Midbrain (tissue), 1 donor: ENCODE results near the gene SEMA3C.

Source experiments
- DNase-seq: peaks from one replicate; lab custom pipeline; 2025; lab: John Stamatoyannopoulos, UW

The SEMA3C gene

DNA sequence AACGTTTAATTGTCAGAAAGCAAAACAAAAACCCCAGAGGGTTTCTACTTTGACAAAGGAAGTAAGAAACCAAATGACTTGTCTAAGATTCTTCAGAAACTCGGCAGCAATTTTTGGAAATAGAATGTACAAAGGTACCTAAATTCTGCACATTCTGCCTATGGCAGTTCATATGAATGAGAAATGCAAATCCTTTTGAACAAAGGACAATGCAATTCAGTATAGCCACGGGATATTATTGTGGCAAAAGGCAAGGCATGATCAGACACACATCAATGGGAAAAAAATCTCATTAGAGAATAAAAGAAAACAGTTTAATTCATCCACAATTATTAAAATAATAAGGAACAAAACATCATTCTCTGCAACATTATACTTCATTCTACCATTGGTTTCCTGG is 93.4 kb downstream of the SEMA3C start:
- peak; percentile 26 for DNase-seq

DNA sequence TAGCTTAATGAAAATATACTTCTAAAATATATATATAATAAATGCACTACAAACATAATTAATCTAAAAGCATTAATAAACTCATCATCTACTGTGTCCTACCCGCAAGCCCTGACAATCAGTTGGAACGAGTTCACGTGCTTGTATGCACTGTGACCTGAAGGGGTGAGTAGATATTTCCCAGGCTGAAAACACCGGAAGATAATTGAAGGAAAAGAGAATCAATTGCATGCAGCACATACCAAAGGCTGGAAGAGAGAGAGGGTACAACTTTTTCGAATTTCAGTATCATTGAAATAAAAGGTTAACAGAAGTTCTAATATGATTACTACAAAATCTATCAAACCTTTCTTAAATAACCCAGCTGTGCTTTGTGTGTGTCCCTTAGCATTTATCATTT is 94.6 kb downstream of the SEMA3C start:
- DNase-seq, result no peak

DNA sequence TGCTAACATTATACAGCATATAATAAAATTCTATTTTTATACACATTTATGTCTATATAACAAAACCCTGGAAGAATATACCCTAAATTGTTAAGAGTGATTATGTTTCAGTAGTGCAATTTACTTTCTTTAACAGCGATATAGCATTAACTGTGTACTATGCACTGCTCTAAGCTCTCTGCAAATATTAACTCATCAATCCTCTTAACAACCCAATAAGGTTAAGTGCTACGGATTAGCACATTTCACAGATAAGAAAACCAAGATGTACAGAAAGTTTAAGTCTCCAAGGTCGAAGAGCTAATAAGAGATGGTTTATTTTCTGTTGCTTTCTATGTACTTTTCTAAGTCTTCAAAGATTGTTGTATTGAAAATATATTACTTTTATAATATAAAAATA is 95.8 kb downstream of the SEMA3C start:
- no peak for DNase-seq

DNA sequence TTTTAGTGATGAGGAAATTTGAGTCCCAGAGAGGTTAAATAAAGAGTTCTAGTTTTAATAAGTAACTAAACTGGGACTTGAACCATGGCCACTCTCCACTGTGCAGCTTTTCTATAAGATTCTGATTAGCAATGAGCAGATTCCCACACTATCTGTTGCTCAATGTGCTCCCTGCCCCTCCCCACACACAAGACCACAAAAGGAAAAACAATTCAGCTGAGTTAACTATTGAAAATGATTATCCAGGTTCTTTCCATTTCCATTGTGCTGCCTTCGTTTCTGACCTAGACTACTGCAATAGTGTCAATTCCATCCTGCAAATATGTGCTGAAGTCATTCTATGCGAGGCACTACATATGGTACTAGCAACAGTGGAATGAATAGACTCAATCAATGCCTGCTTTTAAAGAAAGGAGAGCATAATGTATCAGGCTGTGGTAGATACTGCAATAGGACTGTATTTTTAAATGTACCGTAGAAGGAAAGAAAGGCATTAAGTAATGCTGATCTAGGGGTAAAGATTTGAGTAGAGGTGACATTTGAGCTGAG is 97.0 kb downstream of the SEMA3C start:
- DNase-seq, result no peak

DNA sequence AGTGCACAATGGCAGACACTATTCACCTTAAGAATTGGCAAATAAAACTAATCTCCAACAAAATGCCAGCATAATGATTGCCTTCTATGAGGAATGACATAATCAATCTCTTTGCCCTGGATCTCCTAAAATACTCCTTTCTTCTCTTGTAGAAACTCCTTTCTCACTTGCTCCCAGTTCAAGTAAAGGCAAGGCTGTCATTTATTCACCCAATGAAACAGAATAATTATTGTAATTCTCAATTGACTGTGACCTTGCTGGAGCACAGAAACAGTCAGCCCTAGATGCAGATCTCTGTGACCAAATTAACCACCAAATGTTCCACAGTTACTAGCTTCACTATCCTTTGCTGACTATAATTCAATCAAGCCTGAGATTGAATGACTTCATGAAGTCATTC is 99.3 kb downstream of the SEMA3C start:
- no peak for DNase-seq

DNA sequence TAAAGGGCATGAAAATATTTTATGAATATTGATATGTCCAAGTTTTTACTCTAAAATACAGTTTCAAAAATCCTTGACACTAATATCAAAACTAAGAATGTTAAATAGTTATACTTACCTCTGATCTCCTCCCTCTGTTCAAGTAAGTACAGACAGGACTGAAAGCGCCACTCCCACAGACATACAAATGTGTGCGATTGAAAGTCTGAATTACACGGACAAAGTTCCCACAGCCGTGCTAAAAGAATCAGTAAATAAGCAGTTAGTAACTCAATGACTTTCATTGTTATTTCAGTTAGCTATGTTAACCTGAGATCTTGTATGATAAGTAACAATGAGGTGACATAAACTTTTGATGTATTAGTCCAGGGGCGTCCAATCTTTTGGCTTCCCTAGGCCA is 100.7 kb downstream of the SEMA3C start:
- DNase-seq, result no peak

DNA sequence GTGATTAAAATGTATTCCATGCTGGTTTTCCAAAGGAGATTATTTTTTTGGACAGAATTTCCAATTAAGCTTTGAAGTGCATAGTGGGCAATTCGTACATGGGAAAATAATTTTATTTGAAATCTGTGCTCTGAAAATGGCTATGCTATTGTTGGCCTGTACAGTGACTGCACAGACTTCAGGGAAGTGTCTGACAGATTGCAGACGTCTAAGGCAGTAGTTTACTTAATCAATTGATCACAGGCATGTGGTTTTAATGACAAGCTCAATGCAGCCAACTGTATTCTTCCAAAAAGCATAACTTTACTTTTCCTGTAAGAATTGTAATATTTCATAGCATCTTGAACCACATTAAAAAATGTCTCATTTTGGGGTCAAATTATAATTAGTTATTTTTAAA is 102.0 kb downstream of the SEMA3C start:
- no peak for DNase-seq

DNA sequence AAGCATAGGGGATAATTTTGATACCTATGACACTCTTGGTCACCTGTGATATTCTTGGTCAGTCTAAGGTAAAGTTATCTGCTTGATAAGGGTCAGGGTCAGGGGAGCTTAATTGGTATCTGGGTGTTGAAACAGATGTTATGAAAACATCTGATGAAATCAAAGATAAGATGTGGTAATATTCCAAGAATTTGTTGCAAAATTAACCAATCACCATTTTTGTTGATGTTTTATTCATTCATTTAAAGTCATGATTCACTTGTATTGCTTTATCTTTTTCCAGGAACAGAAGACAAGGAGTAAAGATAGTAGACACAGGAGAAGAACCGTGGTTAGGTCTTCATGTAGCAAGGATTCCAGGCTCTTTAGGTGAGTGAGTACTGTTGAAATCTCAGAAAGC is 103.1 kb downstream of the SEMA3C start:
- no peak for DNase-seq

DNA sequence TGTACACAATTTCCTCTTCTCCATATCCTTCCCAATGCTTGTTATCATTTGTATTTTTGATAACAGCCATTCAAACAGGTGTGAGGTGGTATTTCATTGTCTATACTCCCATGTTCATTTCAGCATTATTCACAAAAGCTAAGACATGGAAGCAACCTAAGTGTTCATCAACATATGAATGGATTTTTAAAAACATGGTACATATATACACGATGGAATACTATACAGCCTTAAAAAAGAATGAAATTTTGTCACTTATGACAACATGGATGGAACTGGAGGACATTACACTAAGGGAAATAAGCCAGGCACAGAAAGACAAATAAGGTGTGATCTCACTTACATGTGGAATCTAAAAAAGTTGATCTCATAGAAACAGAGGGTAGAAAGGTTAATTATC is 109.3 kb downstream of the SEMA3C start:
- DNase-seq, result no peak

DNA sequence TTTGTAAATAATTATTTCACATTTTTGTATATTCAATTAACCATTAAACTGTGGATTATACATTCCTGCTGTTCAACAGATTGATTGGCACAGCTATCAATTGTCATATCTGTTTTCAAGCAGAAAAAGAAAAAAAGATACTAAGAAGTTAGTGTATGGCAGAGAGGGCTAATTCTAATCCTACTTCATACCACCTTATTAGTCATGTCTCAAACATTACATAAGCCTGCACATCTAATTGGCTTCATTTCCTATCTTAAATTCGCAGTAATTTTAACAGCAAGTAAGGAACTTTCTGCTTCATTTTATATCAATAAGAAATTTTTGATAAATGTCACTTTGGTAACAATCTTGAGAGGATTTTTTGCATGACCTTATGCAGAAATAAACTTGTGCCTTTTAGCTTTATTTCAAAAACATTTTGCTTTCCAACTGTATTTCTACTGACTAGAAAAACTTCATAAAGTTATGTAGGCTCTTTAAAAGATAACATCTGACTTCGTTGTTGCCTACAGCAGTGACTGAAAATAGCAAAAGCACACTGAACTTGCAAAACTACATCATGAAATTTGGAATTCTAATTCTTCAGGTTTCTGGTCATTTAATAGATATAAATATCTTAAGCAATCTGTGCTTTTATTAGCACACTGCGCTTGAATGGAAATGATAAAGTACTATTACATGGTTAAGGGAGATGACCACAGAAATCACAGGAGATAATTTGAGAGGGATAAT is 111.5 kb downstream of the SEMA3C start:
- DNase-seq, result no peak

DNA sequence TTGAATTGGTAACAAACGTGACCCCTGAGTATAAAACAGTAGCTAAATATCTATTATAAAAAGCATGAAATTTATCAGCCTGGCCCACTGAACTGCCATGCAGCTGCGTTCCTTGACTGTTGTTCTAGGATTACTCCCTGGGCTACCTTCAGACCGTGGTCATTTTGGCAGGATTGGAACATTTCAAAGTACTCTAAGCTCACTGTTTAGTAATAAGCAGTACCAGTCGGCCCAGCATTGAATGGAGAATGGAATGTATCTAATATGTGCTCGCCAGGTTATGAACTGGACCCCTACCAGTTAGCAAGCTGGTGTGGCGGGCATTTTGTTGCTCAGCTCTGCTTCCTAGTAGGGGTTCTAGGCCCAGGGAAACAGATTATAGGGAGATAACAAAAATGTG is 112.2 kb downstream of the SEMA3C start:
- no peak for DNase-seq

DNA sequence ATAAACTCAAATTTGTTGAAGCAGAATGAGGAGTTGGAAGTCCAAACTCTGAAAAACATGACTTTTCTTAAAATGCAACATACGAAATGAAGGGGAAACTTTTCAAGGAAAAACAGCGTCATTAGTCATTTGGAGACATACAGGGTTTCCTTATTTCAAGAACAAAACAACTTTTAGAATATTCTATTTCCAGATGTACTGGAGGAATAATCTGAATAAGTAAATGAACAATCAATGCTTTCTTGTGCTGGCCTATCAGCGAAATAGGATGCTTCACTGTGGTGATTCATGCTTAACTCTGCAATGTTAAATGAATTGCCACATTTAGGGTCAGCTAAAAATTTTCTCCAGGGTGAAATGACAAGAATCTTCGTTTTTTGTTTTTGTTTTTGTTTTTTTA is 114.3 kb downstream of the SEMA3C start:
- no peak for DNase-seq

DNA sequence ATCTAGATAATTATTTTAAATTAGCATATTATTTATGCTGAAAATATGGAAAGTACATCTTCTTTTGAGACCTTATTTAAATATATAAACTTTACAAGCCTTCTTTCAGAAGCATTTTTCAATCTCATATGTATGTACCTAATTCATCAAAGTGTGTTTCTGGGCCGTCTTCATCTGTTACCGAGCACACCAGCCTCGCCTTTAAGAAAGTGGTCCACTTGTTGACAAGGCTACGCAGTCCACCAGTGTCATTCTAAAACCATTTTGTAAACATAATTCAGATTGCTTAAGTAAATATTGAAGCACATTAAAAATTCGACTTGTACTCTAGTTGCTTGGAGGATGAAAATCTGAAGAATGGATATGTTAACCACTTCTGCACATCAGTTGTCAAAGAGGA is 116.3 kb downstream of the SEMA3C start:
- no peak for DNase-seq

DNA sequence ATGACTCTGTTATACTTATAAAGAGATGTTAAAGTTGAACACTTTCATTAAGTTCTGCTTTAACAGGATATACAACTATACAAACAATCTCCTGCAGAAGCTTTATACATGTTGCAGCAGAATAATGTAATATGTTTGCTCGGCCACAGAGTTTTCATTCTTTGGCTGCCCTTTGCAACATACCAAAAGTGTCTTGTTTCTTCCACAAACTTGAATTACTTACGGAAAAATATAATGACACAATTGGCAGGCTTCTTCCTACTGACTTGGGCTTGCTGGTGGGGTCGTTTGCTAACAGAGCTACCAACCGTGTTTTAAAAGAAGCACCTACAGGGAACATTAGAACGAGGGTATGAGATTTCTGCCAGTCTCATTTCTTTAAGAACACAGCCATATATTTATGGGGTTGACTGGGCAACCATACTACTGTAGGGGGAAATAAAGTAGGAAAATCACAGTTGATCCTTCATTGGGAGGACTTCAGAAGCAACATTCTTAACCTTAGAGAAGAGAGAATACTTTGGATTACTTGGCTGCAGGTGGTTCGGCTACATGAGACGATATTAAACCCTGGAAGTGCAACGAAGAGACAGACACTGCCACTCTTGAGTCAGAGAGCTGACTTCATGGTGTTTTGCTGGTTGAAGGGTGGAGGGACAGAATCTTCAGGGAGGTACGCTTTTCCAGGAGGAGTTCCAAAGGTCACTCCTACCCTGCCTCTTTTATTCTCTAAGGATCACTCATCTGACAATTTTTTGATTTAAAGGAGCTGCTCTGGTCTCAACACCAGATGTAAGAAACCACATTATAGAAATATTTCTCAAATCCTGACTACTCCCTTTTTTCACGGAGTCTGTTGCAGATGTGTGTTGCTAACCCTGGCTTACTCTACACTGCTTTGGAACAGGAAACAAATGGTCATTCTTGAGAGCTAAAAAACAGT is 123.9 kb downstream of the SEMA3C start:
- no peak for DNase-seq

DNA sequence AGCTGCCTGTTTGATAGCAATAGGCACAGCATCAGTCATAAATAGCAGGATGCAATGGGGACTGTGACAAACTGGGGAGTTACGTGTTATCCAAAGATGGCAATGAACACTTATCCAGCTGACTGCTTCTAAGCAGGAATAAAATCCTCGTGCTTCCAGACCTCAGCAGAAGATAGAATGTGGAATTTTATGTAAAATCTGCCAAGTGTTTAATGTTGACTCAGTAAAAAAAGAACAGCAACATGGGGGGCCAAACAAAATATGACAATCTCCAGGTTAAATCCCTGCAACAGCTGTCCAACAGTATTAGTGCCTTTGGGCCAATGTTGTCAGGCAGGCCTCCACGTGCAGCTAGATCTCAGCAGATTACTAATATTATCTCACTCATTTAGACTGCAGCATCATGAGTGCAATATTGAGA is 127.3 kb downstream of the SEMA3C start:
- no peak for DNase-seq

DNA sequence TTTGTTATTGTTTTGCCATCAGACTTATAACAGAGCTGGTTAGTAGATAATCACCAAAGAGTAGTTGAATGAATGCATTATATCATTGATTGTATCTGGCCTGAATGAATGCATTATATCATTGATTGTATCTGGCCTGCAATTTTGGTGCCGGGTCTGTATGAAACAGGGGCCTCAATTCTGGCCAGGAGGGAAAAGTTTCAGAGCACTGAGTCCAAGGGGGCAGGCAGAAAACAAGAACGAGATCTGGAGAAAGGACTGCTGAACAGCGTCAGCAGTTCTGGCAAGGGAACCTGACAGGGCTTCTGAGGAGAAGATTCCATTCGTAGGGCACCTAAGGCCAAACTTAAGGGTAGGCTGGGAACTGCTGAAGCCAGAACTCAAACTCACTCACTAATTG is 128.0 kb downstream of the SEMA3C start:
- no peak for DNase-seq

DNA sequence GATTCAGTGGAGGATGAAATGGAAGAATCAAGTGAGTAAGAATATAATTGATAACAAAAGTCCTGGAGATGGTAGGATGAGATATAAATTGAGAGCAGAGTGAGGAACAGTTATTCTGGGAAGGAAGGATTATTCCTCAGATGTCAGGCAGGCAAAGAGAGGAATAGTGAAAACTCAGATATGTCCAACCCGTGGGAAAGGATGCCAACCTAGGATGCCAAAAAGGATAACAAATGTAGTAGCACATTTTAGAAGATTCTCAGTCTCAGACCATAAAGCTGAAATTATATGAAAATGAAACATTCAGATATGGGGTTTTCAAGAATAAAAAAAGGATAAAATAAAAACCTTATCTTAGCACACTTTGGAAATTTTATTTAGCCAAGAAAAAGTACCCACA is 131.1 kb downstream of the SEMA3C start:
- DNase-seq, result no peak

DNA sequence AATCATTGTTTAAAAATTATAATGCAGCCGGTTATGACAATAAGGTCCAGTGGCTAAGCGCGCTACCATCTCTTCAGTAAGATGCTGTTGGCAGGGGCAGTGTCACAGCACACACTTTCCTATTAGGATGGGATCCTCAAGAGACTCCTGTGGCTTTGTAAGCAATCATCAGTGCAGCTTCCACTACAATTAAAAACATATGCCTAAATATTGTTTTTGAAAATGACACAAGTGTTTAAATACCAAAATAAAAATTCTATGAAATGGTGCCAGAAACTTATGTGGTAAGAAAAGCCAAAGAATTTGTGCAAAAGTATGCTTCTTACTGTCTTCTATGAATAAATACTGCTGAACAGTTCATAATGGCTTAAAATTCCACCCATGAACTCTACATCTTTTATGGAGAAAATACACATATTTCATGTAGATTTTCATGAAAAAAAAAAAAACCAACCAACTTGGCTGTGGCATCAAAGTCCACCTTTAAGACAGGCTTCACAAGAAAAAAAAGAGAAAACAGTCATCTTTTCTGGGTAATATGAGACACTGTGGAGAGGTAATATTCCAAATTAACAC is 132.8 kb downstream of the SEMA3C start:
- no peak for DNase-seq

DNA sequence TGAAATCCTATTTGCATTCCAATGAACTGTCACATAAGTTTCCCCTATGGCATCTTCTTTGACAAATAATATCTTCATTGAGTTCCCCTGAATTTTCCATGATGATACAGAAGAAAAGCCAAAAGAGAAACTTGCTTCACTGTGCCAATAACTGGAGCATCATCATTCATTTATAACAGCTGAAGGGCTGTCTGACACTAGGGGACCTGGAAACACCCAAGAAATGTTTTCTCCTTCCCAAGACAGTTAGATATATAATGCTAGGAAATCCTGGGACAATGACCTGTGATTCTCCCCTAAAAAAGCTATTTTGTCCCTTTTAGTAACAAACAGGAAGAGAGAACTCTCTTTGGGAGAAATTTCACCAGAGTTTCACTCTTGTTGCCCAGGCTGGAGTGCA is 133.6 kb downstream of the SEMA3C start:
- DNase-seq, result no peak

DNA sequence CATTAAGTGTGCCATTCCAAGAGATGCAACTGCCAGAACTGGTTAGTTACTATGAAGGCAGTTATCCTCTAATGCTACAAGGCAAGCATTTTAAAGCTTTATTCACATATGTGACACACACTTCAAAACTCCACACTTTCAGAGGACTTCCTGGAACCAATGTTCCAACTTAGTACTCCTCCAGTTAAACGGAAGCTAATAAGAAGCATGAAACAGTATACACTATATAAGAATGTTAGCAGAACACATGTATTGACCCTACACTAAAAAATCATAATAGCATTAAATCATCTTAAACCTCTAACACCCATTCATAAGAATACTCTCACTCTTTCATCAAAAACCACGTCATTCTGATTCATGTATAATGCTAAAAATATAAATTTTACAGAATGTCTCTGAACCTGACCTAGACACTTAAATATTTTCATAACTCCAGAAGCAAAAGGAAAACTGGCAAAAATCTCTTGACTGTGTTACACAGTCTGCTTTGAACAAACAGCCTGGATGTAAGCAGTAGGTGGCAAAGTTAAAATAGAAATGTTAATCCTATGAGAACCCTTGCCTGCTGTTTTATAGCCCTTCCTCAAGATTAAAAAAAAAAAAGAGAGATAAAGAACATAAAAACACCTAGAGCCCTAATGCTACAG is 135.0 kb downstream of the SEMA3C start:
- DNase-seq, result no peak

DNA sequence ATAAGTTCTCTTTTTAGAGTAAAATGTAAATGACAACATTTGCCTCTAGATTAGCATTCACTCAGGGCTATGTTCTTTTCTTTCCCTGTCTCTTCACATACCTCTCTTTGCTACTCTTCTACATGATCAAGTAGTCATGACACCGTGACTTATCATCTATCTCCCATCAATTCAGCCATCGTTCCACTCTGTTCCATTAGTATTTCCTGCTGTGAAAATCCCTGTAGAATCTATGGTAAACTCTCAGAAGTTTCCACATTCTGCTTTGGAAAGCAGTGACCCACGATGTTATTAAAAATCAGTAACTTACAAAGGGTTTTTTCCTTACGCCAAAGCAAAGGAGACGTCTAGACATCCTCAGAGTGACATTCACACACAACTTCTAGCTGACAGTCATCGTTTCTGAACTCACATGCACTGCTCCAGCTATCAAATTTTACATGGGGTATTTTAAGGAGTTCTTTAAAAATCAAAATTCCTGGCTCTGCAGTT is 135.6 kb downstream of the SEMA3C start:
- no peak for DNase-seq

DNA sequence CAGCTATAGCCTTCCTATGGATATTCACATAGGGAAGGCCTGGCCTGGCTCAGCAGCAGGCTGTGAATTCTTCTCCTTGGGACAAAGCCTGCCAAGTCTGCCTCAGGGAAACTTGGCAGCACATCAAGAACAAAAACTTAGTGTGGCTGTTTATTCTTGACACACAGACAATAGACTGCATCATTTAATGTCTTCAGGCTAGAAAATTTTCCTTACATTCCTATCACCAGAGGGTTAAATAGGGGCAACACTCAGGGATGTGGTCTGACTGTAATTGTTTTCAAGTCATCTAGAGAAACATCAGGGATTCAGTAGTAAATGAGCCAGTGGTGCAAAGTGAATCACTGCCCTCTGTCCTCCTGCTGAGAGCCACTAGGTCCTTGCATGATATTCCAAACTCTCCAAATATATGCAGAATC is 137.3 kb downstream of the SEMA3C start:
- peak; percentile 69 for DNase-seq
